Activated CD4-positive, CD25-positive, alpha-beta regulatory T cell treated with anti-CD3 and anti-CD28 coated beads, Interleukin-2, amount 50 U/mL, for 24 hours (primary cell): ENCODE measurements around the gene TNS3.

Source experiments
- ATAC-seq, 2 donors: fragments of 150-1000 bp; cut with Tn5 transposase; one replicate each; pipeline ENCODE4 v1.10.0; 2021; ENCODE audit warnings: mild to moderate bottlenecking in 1 of 2, moderate library complexity in 1 of 2

Gene TNS3

GRCh38 chr7:47465191-47465590 is 116.7 kb downstream of the TNS3 start:
- no peak for ATAC-seq

GRCh38 chr7:47464266-47464665 is 117.6 kb downstream of the TNS3 start:
- ATAC-seq, result no peak

- ATAC-seq, result no peak
These were observed 120.2 kb downstream of the TNS3 start for GRCh38 chr7:47461746-47462145.

- ATAC-seq, result no peak
These were observed 120.8 kb downstream of the TNS3 start for GRCh38 chr7:47461161-47461560.

- no peak for ATAC-seq
These were observed 121.5 kb downstream of the TNS3 start for GRCh38 chr7:47460251-47460989.

- no peak for ATAC-seq
These were observed 123.4 kb downstream of the TNS3 start for GRCh38 chr7:47458486-47458885.

GRCh38 chr7:47458057-47458456 is 123.9 kb downstream of the TNS3 start:
- ATAC-seq, result no peak

- ATAC-seq, result no peak
These were observed 125.5 kb downstream of the TNS3 start for GRCh38 chr7:47456210-47456955.

GRCh38 chr7:47455872-47456185 is 126.1 kb downstream of the TNS3 start:
- no peak for ATAC-seq

- ATAC-seq, result no peak
These were observed 126.7 kb downstream of the TNS3 start for GRCh38 chr7:47454974-47455871.

- no peak for ATAC-seq
These were observed 127.6 kb downstream of the TNS3 start for GRCh38 chr7:47454069-47454973.

- no peak for ATAC-seq
These were observed 128.5 kb downstream of the TNS3 start for GRCh38 chr7:47453093-47454061.

GRCh38 chr7:47452715-47453092 is 129.2 kb downstream of the TNS3 start:
- ATAC-seq, result no peak

GRCh38 chr7:47452295-47452694 is 129.6 kb downstream of the TNS3 start:
- ATAC-seq, result no peak

GRCh38 chr7:47451851-47452205 is 130.1 kb downstream of the TNS3 start:
- ATAC-seq, result no peak

- no peak for ATAC-seq
These were observed 131.9 kb downstream of the TNS3 start for GRCh38 chr7:47449810-47450590.

- ATAC-seq, result no peak
These were observed 132.9 kb downstream of the TNS3 start for GRCh38 chr7:47448971-47449370.

GRCh38 chr7:47447621-47448349 is 134.1 kb downstream of the TNS3 start:
- ATAC-seq, result no peak

GRCh38 chr7:47446871-47447466 is 134.9 kb downstream of the TNS3 start:
- no peak for ATAC-seq
